A549 (cell line): ENCODE results near the gene AP3D1. TPM values are rescaled to one million over a fixed set of nuclear protein-coding genes. Genes with fewer than 3 reads are reported as not detected.

Source experiments
- ATAC-seq, 2 experiments: fragments of 200-7000 bp in 1 of 2; fragments of >200 bp in 1 of 2; cut with Nextera tagmentation in 1 of 2; cut with Tn5 transposase in 1 of 2; 3 replicates each; pipeline versions ENCODE4 v1.8.0 to v1.9.1; 2018 to 2020; ENCODE audit warnings: mild to moderate bottlenecking in 1 of 2, moderate library complexity in 1 of 2
- CTCF ChIA-PET: fragments of 300-600 bp; sonication (Branson Sonifier 250); formaldehyde crosslinking; extraction: SDS; loops from one replicate; lab custom pipeline; 2021; ENCODE audit warnings: antibody characterized with exemption, inconsistent platforms; lab: Yijun Ruan, JAX
- POLR2A ChIA-PET: fragments of 350-600 bp; formaldehyde crosslinking; extraction: SDS; loops from one replicate; lab custom pipeline; 2021; ENCODE audit warnings: antibody characterized with exemption, inconsistent platforms; lab: Yijun Ruan, JAX
- DNase-seq, 2 experiments: peaks; one replicate each; pipeline versions ENCODE4 v3.0.0 to v3.0.0-alpha.2; 2011 to 2016; ENCODE audit warnings: low read depth in 1 of 2, low spot score in 1 of 2
- FAIRE-seq: peaks from 2 replicates; lab custom pipeline; 2011; peaks lifted over from hg19 to GRCh38; lab: Jason Lieb, UNC
- H3K27ac ChIP-seq, 2 experiments: fragments of >200 bp; sonication (Bioruptor Twin); formaldehyde crosslinking; 3 replicates each; pipeline ENCODE4 v1.5.1; 2016 to 2017
- H3K4me1 ChIP-seq: fragments of >200 bp; sonication (Bioruptor Twin); formaldehyde crosslinking; 3 replicates; pipeline ENCODE4 v1.6.1; 2016
- H3K4me2 ChIP-seq: fragments of >200 bp; sonication (Bioruptor Twin); formaldehyde crosslinking; 3 replicates; pipeline ENCODE4 v1.6.1; 2016
- H3K4me3 ChIP-seq: fragments of >200 bp; sonication (Bioruptor Twin); formaldehyde crosslinking; 3 replicates; pipeline ENCODE4 v1.5.1; 2016
- H3K9me3 ChIP-seq: fragments of >200 bp; sonication (Bioruptor Twin); formaldehyde crosslinking; 3 replicates; pipeline ENCODE4 v1.6.1; 2016
- CBX8 ChIP-seq: fragments of 200-600 bp; sonication (generic); IDR thresholded peaks from 2 replicates; pipeline ENCODE4 v1.6.1; 2016
- CHD2 ChIP-seq: fragments of 150-350 bp; IDR thresholded peaks from 2 replicates; pipeline ENCODE4 v1.6.1; 2014; ENCODE audit warnings: low read length; ENCODE audit not compliant: partially characterized antibody
- EHF ChIP-seq: fragments of 250-450 bp; sonication (Bioruptor Pico); IDR thresholded peaks from 2 replicates; pipeline ENCODE4 v1.5.0; 2020; ENCODE audit warnings: mild to moderate bottlenecking
- EHMT2 ChIP-seq: fragments of 200-600 bp; sonication (generic); IDR thresholded peaks from 2 replicates; pipeline ENCODE4 v1.6.1; 2016; ENCODE audit warnings: antibody characterized with exemption, low read depth, mild to moderate bottlenecking, moderate library complexity
- HDAC2 ChIP-seq: fragments of 200-600 bp; sonication (generic); IDR thresholded peaks from 2 replicates; pipeline ENCODE4 v1.6.1; 2016
- HOXB5 ChIP-seq: fragments of 250-450 bp; sonication (Bioruptor Pico); IDR thresholded peaks from 2 replicates; pipeline ENCODE4 v1.5.0; 2020; ENCODE audit warnings: mild to moderate bottlenecking, moderate library complexity
- JUN ChIP-seq, 2 experiments: fragments of >200 bp; sonication (Bioruptor Twin); formaldehyde crosslinking; IDR thresholded peaks; 2 replicates in 1 of 2; 3 replicates in 1 of 2; pipeline ENCODE4 v1.6.1; 2016 to 2017
- MAZ ChIP-seq: fragments of 150-350 bp; IDR thresholded peaks from 2 replicates; pipeline ENCODE4 v1.6.1; 2014; ENCODE audit warnings: antibody characterized with exemption, low read depth, low read length, borderline replicate concordance
- NFE2L2 ChIP-seq: fragments of 150-350 bp; conservative IDR thresholded peaks from 2 replicates; pipeline ENCODE4 v1.6.1; 2014; ENCODE audit warnings: low read length
- PBX3 ChIP-seq: IDR thresholded peaks from 2 replicates; pipeline ENCODE4 v1.6.1; 2012
- PHF8 ChIP-seq: fragments of 200-600 bp; sonication (generic); IDR thresholded peaks from 2 replicates; pipeline ENCODE4 v1.6.1; 2016; ENCODE audit warnings: low read depth, mild to moderate bottlenecking, antibody characterized with exemption, moderate library complexity, borderline replicate concordance
- POLR2AphosphoS2 ChIP-seq: conservative IDR thresholded peaks from 2 replicates; pipeline ENCODE4 v1.6.1; 2012; ENCODE audit warnings: low read length, improper control_type of control experiment, inconsistent platforms
- RAD21 ChIP-seq, 2 experiments: fragments of >200 bp in 1 of 2; sonication (Bioruptor Twin) in 1 of 2; formaldehyde crosslinking in 1 of 2; IDR thresholded peaks in 1 of 2; conservative IDR thresholded peaks in 1 of 2; 2 replicates in 1 of 2; 3 replicates in 1 of 2; pipeline ENCODE4 v1.6.1; 2012 to 2018; ENCODE audit warnings: inconsistent platforms in 1 of 2
- SMC3 ChIP-seq: fragments of >200 bp; sonication (Bioruptor Twin); formaldehyde crosslinking; IDR thresholded peaks from 3 replicates; pipeline ENCODE4 v1.6.1; 2018; ENCODE audit warnings: inconsistent platforms
- ZNF302 ChIP-seq: fragments of 250-450 bp; sonication (Bioruptor Pico); IDR thresholded peaks from 2 replicates; pipeline ENCODE4 v1.9.0; 2021; ENCODE audit warnings: inconsistent platforms, mild to moderate bottlenecking, moderate library complexity
- whole genome bisulfite sequencing: methylation state at CpG from one replicate; pipeline ENCODE4 v1.1.6; 2017; ENCODE audit errors: missing lambda C conversion rate; 5-methylcytosine and 5-hydroxymethylcytosine counted together
- polyA plus RNA-seq, 4 experiments: library from polyadenylated mRNA; depleted of rRNA in 3 of 4; stranded (reverse); fragments of >200 nt; fragmentation: RNase III in 1 of 4; extraction: RNeasy Plus Mini Kit Qiagen cat#74134 plus additional on column Dnase treatment in 1 of 4; gene quantifications; 2 replicates in 3 of 4; 3 replicates in 1 of 4; pipeline ENCODE4 v1.2.3, GENCODE V29; 2011 to 2017
- TF ChIP-seq, protein P1 (sequence below): fragments of >200 bp; sonication (Bioruptor Twin); formaldehyde crosslinking; IDR thresholded peaks from 3 replicates; pipeline ENCODE4 v1.5.1; 2016
- TF ChIP-seq, protein P2 (sequence below): fragments of 250-450 bp; sonication (Bioruptor Pico); IDR thresholded peaks from 2 replicates; pipeline ENCODE4 v1.5.0; 2020; ENCODE audit warnings: low read depth, mild to moderate bottlenecking, moderate library complexity
- TF ChIP-seq, protein P3 (sequence below): fragments of 200-600 bp; sonication (generic); IDR thresholded peaks from 2 replicates; pipeline ENCODE4 v1.6.1; 2016; ENCODE audit warnings: antibody characterized with exemption, mild to moderate bottlenecking, moderate library complexity

Gene AP3D1
- polyA plus RNA-seq, 2 of the 4 experiments (the other 2 are of a cell fraction), result 44.4 to 66.9 TPM

- Histone ChIP-seq H3K27ac (no peak overlapping the region), H3K4me1 (peaks cover 15% of the 10 kb centered on the region), H3K9me3 (no peaks in the 10 kb centered on the region), H3K4me2 (no peak overlapping the region), H3K4me3 (no peak overlapping the region)
- ChIA-PET CTCF (interaction anchor here (1.8 kb wide), 1 partner anchor 12 kb away, joined by 6 read pairs; no protein-coding TSS in a partner anchor), POLR2A (no interaction called here)
- ATAC-seq, result no peak
- TF ChIP-seq MAZ (no peak), JUN (IDR thresholded peaks at IDR 0.05) (no peak)
- TF ChIP-seq, protein P1, sequence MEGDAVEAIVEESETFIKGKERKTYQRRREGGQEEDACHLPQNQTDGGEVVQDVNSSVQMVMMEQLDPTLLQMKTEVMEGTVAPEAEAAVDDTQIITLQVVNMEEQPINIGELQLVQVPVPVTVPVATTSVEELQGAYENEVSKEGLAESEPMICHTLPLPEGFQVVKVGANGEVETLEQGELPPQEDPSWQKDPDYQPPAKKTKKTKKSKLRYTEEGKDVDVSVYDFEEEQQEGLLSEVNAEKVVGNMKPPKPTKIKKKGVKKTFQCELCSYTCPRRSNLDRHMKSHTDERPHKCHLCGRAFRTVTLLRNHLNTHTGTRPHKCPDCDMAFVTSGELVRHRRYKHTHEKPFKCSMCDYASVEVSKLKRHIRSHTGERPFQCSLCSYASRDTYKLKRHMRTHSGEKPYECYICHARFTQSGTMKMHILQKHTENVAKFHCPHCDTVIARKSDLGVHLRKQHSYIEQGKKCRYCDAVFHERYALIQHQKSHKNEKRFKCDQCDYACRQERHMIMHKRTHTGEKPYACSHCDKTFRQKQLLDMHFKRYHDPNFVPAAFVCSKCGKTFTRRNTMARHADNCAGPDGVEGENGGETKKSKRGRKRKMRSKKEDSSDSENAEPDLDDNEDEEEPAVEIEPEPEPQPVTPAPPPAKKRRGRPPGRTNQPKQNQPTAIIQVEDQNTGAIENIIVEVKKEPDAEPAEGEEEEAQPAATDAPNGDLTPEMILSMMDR, result no peak
- no peak for FAIRE-seq
- no peak for DNase-seq
- 93% methylated on average over 2 of the region's 2 CpGs for WGBS
Observed at GRCh38 chr19:2157452-2157851, 6.1 kb upstream of the AP3D1 start.

DNA sequence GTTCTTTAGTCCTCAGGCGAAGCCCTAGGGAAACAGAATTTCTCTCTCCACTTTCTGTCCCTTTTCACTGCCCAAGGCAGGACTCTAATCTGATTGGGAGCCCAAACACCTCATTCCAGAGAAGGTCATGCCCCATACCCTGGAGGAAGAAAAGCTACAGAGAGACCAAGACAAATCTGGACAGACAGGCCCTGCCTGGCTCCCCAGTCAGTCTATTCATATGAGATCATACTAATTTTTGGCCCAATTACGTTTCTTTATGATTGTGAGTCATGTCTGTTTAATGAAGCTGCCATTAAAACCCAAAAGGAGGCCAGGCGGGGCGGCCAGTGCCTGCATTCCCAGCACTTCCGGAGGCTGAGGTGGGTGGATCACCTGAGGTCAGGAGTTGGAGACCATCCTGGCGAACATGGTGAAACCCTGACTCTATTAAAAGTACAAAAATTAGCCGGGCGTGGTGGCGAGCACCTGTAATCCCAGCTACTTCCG, 3.3 kb upstream of the AP3D1 start:
- DNase-seq (no peak), ATAC-seq (no peak), FAIRE-seq (no peak)
- H3K9me3 ChIP-seq, result no peaks in the 10 kb centered on the region
- CTCF ChIA-PET, result interaction anchor here (0.8 to 2.4 kb wide), 9 partner anchors 14 to 284 kb away, joined by 3 to 15 read pairs (median 3); partner anchors contain the start of gene PLEKHJ1
- peak overlapping the region in 1 of 2 experiments; percentile 6; a peak in 1 of 6 replicates for H3K27ac ChIP-seq
- peaks cover 11% of the 10 kb centered on the region; the same call in 2 of the 3 replicates for H3K4me1 ChIP-seq
- no peak for TF ChIP-seq SMC3
- no peak for TF ChIP-seq NFE2L2
- TF ChIP-seq POLR2AphosphoS2, result no peak
- no peak overlapping the region for H3K4me2 ChIP-seq
- POLR2A ChIA-PET, result interaction anchor here (0.7 kb wide), 1 partner anchor 309 kb away, joined by 3 read pairs; no protein-coding TSS in a partner anchor
- no peak overlapping the region for H3K4me3 ChIP-seq
- 73% methylated on average over 10 of the region's 10 CpGs for WGBS

- 17% methylated on average over 1 of the region's 36 CpGs for WGBS
- POLR2A ChIA-PET, result interaction anchor here (1.3 kb wide), 1 partner anchor 277 kb away, joined by 3 read pairs; no protein-coding TSS in a partner anchor
- CTCF ChIA-PET, result interaction anchor here (0.8 to 1.4 kb wide), 2 partner anchors 11 to 313 kb away, joined by 3 to 4 read pairs; no protein-coding TSS in a partner anchor
Observed at GRCh38 chr19:2150794-2151338, 500 bp downstream of the AP3D1 start.

GRCh38 chr19:2149980-2150793, 1.2 kb downstream of the AP3D1 start:
- Histone ChIP-seq H3K4me3 (peak overlapping the region; percentile 98), H3K9me3 (no peaks in the 10 kb centered on the region), H3K27ac (peak overlapping the region; percentile 98 to 99), H3K4me2 (peak overlapping the region; percentile 94), H3K4me1 (peaks cover 15% of the 10 kb centered on the region; the same call in 2 of the 3 replicates)
- FAIRE-seq (no peak), DNase-seq (no peak), ATAC-seq (no peak)
- 36% methylated on average over 21 of the region's 30 CpGs for WGBS
- CTCF ChIA-PET, result no interaction called here
- POLR2A ChIA-PET, result no interaction called here
- TF ChIP-seq EHF (CRISPR knock-in tag), result no peak
- no peak for TF ChIP-seq CHD2
- TF ChIP-seq ZNF302 (CRISPR knock-in tag), result no peak
- TF ChIP-seq HOXB5 (CRISPR knock-in tag), result no peak
- no peak for TF ChIP-seq EHMT2
- TF ChIP-seq, protein P2, sequence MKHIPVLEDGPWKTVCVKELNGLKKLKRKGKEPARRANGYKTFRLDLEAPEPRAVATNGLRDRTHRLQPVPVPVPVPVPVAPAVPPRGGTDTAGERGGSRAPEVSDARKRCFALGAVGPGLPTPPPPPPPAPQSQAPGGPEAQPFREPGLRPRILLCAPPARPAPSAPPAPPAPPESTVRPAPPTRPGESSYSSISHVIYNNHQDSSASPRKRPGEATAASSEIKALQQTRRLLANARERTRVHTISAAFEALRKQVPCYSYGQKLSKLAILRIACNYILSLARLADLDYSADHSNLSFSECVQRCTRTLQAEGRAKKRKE (CRISPR knock-in tag), result no peak
- no peak for TF ChIP-seq NFE2L2
- TF ChIP-seq, protein P3, sequence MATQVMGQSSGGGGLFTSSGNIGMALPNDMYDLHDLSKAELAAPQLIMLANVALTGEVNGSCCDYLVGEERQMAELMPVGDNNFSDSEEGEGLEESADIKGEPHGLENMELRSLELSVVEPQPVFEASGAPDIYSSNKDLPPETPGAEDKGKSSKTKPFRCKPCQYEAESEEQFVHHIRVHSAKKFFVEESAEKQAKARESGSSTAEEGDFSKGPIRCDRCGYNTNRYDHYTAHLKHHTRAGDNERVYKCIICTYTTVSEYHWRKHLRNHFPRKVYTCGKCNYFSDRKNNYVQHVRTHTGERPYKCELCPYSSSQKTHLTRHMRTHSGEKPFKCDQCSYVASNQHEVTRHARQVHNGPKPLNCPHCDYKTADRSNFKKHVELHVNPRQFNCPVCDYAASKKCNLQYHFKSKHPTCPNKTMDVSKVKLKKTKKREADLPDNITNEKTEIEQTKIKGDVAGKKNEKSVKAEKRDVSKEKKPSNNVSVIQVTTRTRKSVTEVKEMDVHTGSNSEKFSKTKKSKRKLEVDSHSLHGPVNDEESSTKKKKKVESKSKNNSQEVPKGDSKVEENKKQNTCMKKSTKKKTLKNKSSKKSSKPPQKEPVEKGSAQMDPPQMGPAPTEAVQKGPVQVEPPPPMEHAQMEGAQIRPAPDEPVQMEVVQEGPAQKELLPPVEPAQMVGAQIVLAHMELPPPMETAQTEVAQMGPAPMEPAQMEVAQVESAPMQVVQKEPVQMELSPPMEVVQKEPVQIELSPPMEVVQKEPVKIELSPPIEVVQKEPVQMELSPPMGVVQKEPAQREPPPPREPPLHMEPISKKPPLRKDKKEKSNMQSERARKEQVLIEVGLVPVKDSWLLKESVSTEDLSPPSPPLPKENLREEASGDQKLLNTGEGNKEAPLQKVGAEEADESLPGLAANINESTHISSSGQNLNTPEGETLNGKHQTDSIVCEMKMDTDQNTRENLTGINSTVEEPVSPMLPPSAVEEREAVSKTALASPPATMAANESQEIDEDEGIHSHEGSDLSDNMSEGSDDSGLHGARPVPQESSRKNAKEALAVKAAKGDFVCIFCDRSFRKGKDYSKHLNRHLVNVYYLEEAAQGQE, result no peak
- TF ChIP-seq PBX3, result no peak
- TF ChIP-seq HDAC2, result no peak
- no peak for TF ChIP-seq CBX8
- TF ChIP-seq RAD21 (conservative IDR thresholded peaks at IDR 0.05 in 1 of 2, IDR thresholded peaks at IDR 0.05 in 1 of 2), result no peak

More at GRCh38 chr19:2150794-2151338, 500 bp downstream of the AP3D1 start:
- ATAC-seq, result peak in 1 of 2 experiments; percentile 42; a peak in 2 of 6 replicates
- H3K27ac ChIP-seq, result peak overlapping the region; percentile 98 to 99
- H3K9me3 ChIP-seq, result no peaks in the 10 kb centered on the region
- peaks cover 15% of the 10 kb centered on the region; the same call in 2 of the 3 replicates for H3K4me1 ChIP-seq
- DNase-seq, result no peak
- H3K4me2 ChIP-seq, result peak overlapping the region; percentile 94
- peak overlapping the region; percentile 98 for H3K4me3 ChIP-seq
- TF ChIP-seq ZNF302 (CRISPR knock-in tag) (no peak), PHF8 (peak; percentile 36; the same call in 1 of the 2 replicates)
- TF ChIP-seq, all 56 proteins: peak for 1
- no peak for FAIRE-seq
